ENCODE measurements around the gene FOXO6. TPM values are rescaled to one million over a fixed set of nuclear protein-coding genes. Genes with fewer than 3 reads are reported as not detected.
A peak's percentile ranks its signal among the peaks of the same experiment; 100 is the strongest.

Gene FOXO6
- total RNA-seq, 1 experiment from 2014 or later = 5.4 TPM

DNA sequence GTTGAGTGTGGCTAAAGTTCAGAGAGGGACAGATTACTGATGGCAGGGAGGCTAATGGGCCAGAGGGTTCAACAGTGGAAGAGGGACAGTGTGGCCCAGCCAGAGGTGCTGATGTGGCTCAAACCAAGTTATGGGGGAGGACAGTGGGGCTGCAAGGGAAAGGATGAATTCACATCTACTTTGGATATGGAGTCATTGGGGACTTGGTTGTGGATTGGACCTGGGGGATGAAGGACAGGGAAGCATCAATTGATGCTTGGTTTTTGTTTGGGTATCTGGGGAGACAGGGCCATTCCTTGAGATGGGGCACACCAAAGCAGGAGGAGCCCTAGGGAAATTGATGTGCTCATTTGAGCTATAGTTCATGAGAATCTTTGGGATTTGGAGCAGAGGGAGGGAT is 23.3 kb downstream of the FOXO6 start:
- H3K4me1 Mint-ChIP-seq = peaks cover 52% of the 10 kb centered on the region
- H3K9me3 Mint-ChIP-seq = no peaks in the 10 kb centered on the region
- no peak for DNase-seq (ENCODE audit: low spot score)
- no peak for TF ChIP-seq NFYB (CRISPR knock-in tag; conservative IDR thresholded peaks at IDR 0.05; ENCODE audit: low read depth)
- TF ChIP-seq, protein P1, sequence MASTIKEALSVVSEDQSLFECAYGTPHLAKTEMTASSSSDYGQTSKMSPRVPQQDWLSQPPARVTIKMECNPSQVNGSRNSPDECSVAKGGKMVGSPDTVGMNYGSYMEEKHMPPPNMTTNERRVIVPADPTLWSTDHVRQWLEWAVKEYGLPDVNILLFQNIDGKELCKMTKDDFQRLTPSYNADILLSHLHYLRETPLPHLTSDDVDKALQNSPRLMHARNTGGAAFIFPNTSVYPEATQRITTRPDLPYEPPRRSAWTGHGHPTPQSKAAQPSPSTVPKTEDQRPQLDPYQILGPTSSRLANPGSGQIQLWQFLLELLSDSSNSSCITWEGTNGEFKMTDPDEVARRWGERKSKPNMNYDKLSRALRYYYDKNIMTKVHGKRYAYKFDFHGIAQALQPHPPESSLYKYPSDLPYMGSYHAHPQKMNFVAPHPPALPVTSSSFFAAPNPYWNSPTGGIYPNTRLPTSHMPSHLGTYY (CRISPR knock-in tag; IDR thresholded peaks at IDR 0.05) = no peak
- TF ChIP-seq, protein P2, sequence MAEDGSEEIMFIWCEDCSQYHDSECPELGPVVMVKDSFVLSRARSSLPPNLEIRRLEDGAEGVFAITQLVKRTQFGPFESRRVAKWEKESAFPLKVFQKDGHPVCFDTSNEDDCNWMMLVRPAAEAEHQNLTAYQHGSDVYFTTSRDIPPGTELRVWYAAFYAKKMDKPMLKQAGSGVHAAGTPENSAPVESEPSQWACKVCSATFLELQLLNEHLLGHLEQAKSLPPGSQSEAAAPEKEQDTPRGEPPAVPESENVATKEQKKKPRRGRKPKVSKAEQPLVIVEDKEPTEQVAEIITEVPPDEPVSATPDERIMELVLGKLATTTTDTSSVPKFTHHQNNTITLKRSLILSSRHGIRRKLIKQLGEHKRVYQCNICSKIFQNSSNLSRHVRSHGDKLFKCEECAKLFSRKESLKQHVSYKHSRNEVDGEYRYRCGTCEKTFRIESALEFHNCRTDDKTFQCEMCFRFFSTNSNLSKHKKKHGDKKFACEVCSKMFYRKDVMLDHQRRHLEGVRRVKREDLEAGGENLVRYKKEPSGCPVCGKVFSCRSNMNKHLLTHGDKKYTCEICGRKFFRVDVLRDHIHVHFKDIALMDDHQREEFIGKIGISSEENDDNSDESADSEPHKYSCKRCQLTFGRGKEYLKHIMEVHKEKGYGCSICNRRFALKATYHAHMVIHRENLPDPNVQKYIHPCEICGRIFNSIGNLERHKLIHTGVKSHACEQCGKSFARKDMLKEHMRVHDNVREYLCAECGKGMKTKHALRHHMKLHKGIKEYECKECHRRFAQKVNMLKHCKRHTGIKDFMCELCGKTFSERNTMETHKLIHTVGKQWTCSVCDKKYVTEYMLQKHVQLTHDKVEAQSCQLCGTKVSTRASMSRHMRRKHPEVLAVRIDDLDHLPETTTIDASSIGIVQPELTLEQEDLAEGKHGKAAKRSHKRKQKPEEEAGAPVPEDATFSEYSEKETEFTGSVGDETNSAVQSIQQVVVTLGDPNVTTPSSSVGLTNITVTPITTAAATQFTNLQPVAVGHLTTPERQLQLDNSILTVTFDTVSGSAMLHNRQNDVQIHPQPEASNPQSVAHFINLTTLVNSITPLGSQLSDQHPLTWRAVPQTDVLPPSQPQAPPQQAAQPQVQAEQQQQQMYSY (CRISPR knock-in tag; IDR thresholded peaks at IDR 0.05) = no peak
- no peak for ATAC-seq
- no peaks in the 10 kb centered on the region for H3K36me3 Mint-ChIP-seq
- peaks cover 57% of the 10 kb centered on the region for H3K27me3 Mint-ChIP-seq (ENCODE audit: low read depth)
- no peak overlapping the region for H3K4me3 Mint-ChIP-seq
- ChIA-PET POLR2A (no interaction called here), CTCF (no interaction called here)
- no peak overlapping the region for H3K27ac Mint-ChIP-seq

DNA sequence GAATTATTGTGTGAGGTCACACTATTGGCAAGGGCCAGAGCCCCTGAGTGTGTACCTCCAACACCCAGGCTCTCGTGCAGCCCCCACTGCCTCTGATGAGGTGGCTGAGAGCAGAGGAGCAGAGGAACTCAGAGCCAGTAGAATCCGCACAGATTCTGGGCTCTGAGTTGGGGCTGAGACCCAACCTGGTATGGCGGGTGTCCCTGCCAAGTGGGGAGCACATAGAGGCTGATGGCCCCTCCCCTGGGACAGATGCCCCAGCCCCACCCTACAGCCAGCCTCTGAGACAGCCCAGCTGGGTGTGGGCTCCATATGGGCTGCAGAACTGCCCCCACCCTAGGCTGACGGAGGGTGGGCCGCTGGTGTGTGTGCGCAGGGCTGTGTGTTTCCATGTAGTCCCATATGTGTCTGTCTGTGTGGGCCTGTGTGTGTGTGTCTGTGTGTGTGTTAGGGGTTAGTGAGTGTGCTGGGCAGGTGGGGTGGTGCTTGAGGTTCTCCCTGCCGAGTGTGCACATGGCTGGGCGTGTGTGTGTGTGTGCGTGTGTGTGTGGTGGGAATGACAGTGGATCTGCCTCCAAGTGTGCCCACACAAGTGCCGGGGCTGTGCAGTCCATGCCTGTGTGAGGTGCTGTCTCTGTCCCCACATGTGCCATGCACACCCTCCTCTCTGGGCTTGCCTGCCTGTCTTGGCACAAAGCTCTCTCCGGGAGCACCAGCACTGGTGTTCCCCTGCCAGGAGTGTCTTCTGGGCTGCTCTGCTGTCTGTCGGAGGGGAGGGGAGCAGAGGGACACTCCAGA is 24.4 kb downstream of the FOXO6 start:
- no peaks in the 10 kb centered on the region for H3K9me3 Mint-ChIP-seq
- ChIA-PET POLR2A (no interaction called here), CTCF (interaction anchor here (1.0 to 2.2 kb wide), 4 partner anchors 9 to 38 kb away, joined by 3 to 10 read pairs (median 8); partner anchors contain the start of gene FOXO6)
- TF ChIP-seq MYBL2 (CRISPR knock-in tag; IDR thresholded peaks at IDR 0.05) (no peak), SP1 (CRISPR knock-in tag; conservative IDR thresholded peaks at IDR 0.05) (no peak), RELA (CRISPR knock-in tag; IDR thresholded peaks at IDR 0.05; ENCODE audit: borderline replicate concordance) (no peak), ZNF121 (CRISPR knock-in tag; IDR thresholded peaks at IDR 0.05) (0 out of 2 replicates have a peak, but pooled peaks have one; percentile 62), GRHL2 (CRISPR knock-in tag; IDR thresholded peaks at IDR 0.05; ENCODE audit: insufficient replicate concordance, severe bottlenecking) (no peak)
- TF ChIP-seq, protein P3, sequence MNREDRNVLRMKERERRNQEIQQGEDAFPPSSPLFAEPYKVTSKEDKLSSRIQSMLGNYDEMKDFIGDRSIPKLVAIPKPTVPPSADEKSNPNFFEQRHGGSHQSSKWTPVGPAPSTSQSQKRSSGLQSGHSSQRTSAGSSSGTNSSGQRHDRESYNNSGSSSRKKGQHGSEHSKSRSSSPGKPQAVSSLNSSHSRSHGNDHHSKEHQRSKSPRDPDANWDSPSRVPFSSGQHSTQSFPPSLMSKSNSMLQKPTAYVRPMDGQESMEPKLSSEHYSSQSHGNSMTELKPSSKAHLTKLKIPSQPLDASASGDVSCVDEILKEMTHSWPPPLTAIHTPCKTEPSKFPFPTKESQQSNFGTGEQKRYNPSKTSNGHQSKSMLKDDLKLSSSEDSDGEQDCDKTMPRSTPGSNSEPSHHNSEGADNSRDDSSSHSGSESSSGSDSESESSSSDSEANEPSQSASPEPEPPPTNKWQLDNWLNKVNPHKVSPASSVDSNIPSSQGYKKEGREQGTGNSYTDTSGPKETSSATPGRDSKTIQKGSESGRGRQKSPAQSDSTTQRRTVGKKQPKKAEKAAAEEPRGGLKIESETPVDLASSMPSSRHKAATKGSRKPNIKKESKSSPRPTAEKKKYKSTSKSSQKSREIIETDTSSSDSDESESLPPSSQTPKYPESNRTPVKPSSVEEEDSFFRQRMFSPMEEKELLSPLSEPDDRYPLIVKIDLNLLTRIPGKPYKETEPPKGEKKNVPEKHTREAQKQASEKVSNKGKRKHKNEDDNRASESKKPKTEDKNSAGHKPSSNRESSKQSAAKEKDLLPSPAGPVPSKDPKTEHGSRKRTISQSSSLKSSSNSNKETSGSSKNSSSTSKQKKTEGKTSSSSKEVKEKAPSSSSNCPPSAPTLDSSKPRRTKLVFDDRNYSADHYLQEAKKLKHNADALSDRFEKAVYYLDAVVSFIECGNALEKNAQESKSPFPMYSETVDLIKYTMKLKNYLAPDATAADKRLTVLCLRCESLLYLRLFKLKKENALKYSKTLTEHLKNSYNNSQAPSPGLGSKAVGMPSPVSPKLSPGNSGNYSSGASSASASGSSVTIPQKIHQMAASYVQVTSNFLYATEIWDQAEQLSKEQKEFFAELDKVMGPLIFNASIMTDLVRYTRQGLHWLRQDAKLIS (CRISPR knock-in tag; IDR thresholded peaks at IDR 0.05; ENCODE audit: borderline replicate concordance) = no peak
- TF ChIP-seq, protein P4, sequence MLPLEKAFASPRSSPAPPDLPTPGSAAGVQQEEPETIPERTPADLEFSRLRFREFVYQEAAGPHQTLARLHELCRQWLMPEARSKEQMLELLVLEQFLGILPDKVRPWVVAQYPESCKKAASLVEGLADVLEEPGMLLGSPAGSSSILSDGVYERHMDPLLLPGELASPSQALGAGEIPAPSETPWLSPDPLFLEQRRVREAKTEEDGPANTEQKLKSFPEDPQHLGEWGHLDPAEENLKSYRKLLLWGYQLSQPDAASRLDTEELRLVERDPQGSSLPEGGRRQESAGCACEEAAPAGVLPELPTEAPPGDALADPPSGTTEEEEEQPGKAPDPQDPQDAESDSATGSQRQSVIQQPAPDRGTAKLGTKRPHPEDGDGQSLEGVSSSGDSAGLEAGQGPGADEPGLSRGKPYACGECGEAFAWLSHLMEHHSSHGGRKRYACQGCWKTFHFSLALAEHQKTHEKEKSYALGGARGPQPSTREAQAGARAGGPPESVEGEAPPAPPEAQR (CRISPR knock-in tag; IDR thresholded peaks at IDR 0.05) = no peak
- TF ChIP-seq, protein P5, sequence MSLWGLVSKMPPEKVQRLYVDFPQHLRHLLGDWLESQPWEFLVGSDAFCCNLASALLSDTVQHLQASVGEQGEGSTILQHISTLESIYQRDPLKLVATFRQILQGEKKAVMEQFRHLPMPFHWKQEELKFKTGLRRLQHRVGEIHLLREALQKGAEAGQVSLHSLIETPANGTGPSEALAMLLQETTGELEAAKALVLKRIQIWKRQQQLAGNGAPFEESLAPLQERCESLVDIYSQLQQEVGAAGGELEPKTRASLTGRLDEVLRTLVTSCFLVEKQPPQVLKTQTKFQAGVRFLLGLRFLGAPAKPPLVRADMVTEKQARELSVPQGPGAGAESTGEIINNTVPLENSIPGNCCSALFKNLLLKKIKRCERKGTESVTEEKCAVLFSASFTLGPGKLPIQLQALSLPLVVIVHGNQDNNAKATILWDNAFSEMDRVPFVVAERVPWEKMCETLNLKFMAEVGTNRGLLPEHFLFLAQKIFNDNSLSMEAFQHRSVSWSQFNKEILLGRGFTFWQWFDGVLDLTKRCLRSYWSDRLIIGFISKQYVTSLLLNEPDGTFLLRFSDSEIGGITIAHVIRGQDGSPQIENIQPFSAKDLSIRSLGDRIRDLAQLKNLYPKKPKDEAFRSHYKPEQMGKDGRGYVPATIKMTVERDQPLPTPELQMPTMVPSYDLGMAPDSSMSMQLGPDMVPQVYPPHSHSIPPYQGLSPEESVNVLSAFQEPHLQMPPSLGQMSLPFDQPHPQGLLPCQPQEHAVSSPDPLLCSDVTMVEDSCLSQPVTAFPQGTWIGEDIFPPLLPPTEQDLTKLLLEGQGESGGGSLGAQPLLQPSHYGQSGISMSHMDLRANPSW (CRISPR knock-in tag; conservative IDR thresholded peaks at IDR 0.05; ENCODE audit: low read depth) = no peak
- TF ChIP-seq, protein P6, sequence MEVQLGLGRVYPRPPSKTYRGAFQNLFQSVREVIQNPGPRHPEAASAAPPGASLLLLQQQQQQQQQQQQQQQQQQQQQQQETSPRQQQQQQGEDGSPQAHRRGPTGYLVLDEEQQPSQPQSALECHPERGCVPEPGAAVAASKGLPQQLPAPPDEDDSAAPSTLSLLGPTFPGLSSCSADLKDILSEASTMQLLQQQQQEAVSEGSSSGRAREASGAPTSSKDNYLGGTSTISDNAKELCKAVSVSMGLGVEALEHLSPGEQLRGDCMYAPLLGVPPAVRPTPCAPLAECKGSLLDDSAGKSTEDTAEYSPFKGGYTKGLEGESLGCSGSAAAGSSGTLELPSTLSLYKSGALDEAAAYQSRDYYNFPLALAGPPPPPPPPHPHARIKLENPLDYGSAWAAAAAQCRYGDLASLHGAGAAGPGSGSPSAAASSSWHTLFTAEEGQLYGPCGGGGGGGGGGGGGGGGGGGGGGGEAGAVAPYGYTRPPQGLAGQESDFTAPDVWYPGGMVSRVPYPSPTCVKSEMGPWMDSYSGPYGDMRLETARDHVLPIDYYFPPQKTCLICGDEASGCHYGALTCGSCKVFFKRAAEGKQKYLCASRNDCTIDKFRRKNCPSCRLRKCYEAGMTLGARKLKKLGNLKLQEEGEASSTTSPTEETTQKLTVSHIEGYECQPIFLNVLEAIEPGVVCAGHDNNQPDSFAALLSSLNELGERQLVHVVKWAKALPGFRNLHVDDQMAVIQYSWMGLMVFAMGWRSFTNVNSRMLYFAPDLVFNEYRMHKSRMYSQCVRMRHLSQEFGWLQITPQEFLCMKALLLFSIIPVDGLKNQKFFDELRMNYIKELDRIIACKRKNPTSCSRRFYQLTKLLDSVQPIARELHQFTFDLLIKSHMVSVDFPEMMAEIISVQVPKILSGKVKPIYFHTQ (CRISPR knock-in tag; IDR thresholded peaks at IDR 0.05) = no peak
- no peak overlapping the region for H3K27ac Mint-ChIP-seq
- no peak for ATAC-seq
- H3K4me1 Mint-ChIP-seq = peaks cover 41% of the 10 kb centered on the region
- DNase-seq (ENCODE audit: low spot score) = no peak
- no peak overlapping the region for H3K4me3 Mint-ChIP-seq
- H3K27me3 Mint-ChIP-seq (ENCODE audit: low read depth) = peaks cover 47% of the 10 kb centered on the region
- H3K36me3 Mint-ChIP-seq = no peaks in the 10 kb centered on the region
